DOHH2 (cell line): ENCODE data around the gene ADARB1.

ENCODE experiments used
- CTCF ChIP-seq: fragments of 200-600 bp; sonication (generic); IDR thresholded peaks from one replicate; pipeline ENCODE4 v1.5.1; 2014; ENCODE audit warnings: antibody characterized with exemption, mild to moderate bottlenecking, low read depth, low read length; ENCODE audit not compliant: poor library complexity, severe bottlenecking
- EZH2phosphoT487 ChIP-seq: fragments of 200-600 bp; sonication (generic); IDR thresholded peaks from 2 replicates; pipeline ENCODE4 v1.6.1; 2017; ENCODE audit warnings: borderline replicate concordance, mild to moderate bottlenecking, antibody characterized with exemption, low read length, moderate library complexity, mixed read lengths

GRCh38 chr21:45236481-45236880 lies 162.1 kb downstream of the ADARB1 start:
- TF ChIP-seq CTCF, result no peak
- no peak for TF ChIP-seq EZH2phosphoT487
